HG03378 (cell line): Measurements from ENCODE around the gene BATF.

Experiments
- ATAC-seq: cut with Tn5 transposase; IDR thresholded peaks from one replicate; pipeline ENCODE4 v1.9.1; 2021; ENCODE audit warnings: mild to moderate bottlenecking, moderate library complexity; ENCODE audit not compliant: unreplicated experiment

The BATF gene

DNA sequence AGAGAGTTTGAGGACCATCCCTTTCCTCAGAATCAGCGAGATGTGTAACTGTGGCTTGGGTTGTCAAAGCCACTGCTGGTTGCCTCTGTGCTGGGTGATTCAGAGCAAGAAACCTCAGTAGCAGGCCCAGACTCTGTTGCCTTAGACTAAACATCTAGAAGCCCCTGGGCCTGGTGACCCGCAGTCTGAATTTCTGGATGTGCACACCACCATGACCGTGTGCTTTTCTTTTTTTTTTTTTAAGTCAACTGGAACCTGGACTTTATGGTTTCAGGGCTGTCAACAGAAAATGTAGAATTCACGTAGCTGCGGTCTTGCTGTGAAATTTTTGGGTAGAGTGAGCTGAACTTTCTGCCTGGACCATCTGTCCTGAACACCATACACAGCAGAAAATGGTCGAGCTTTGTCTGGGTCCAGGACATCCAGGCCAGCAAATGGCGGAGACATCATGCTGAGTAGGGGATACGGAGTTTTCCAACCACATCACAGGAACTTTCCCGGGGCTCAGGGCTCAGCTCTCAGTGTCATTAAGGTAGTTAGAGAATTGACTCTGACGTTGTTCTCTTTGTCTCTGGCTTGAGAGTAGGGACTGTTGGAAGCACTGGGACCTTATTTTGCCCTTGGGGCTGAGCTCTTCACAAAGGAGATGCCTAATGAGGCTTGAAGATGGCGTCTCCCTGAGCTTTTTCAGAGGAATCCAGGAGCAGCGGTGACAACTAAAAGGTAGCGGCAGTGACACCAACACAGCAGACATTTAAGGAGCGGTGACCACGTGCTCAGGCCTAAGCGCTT lies 23.0 kb upstream of the BATF start:
- peak; percentile 60 for ATAC-seq

DNA sequence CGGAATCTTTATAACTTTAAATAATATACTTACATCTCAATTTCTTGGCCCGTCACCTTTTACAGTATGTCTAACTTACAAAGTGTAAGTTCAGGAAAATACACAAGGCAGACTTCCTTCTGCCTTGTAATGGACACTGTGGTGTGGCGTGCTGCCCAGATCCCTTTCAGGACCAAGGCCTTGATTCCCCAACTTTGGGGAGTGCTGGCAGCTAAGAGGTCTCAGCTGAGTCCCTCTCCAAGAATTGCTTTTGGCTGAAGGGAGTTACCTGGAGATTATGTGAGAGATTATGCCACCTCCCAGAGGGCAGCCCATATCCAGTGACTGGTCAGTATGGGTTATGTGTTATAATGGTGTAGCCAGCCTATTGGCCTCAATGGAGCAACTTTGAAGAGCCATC lies 21.2 kb upstream of the BATF start:
- ATAC-seq: no peak

DNA sequence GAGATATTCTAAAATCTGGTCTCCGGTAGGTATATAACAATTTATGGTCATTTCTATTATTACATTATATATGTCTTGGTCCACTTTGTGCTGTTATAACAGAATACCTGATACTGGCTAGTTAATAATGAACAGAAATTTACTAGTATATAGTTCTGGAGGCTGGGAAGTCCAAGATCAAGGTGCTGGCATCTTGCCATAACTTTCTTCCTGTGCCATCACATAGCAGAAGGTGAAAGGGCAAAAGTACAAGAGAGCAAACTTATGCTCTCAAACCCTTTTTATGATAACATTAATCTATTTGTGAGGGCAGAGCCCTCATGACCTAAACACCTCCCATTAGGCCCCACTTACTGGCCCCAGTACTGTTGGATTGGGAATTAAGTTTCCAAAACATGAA lies 17.9 kb upstream of the BATF start:
- ATAC-seq: no peak

DNA sequence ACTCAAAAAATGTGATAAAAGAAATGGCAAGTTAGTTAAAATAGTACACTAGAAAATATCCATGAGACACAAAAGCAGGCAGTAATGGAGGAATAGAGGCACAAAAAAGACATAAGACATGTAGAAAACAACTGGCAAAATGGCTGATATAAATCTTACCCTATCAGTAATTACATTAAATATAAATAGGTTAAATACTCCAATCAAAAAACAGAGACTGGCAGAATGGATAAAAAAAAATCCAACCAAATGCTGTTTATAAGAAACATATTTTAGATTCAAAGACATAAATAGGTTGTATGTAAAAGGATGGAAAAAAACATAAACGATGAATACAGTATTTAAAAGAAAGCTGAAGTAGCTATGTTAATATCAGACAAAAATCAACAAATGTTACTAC lies 15.3 kb upstream of the BATF start:
- ATAC-seq: no peak

DNA sequence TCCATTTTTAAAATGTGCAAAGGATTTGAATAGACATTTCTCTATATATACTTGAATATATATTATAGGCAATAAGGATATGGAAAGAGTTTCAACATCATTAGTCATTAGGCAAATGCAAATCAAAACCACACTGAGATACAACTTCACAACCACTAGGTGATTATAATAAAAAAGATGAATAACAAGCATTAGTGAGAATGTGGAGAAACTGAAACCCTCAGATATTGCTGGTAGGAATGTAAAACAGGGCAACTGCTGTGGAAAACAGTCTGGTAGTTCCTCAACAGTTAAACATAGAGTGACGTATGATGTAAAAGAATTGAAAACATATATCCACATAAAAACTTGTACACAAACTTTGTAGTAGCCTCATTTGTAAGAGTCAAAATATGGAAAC lies 11.7 kb upstream of the BATF start:
- no peak for ATAC-seq

DNA sequence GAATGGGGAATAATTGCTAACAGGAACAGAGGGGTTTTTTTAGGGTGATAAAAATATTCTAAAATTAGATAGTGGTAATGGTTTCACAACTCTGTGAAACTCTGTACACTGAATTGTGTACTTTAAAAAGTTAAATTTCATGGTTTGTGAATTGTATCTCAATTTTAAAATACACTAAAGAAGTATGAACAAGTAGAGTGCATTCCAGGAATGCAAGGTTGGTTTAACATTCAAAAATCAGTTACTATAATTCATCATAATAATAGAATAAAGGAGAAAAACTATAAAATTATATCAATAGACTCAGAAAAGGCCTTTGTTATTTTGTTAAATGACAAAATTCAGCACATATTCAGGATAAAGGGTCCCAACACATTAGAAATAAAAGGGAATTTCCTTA lies 11.1 kb upstream of the BATF start:
- no peak for ATAC-seq

DNA sequence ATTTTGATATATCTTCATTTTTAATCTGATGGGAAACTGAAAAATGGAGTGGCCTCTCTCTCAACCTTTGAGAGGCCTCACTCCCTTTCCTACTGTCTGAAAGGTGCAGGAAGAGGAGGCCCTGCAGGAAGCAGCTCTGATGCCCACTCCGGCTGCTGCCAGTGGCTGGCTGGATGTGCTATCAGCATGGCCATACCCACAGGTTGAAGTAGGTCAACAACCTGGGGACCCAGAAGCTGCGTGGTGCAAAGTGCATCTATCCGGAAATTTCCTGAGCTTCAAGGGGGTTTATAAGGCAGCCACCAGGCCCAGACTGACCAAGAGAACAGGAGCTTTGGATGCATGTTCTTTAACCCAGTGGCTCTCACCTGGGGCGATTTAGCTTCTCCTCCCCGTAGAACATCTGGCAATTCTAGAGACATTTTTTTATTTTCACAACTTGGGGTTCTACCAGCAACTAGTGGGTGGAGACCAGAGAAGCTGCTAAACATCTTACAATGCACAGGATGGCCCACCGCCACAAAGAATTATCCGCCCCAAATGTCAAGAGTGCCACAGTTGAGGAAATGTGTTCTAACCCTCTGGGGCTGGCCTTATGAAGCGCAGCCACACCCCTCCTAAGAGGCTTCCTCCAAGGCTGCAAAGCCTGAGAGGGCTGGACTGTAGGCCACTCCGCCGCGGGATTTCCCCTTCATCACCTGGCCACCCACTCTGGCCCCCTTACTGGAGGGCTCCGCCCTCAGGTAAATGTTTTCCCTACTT lies 8.2 kb upstream of the BATF start:
- ATAC-seq: peak; percentile 21

DNA sequence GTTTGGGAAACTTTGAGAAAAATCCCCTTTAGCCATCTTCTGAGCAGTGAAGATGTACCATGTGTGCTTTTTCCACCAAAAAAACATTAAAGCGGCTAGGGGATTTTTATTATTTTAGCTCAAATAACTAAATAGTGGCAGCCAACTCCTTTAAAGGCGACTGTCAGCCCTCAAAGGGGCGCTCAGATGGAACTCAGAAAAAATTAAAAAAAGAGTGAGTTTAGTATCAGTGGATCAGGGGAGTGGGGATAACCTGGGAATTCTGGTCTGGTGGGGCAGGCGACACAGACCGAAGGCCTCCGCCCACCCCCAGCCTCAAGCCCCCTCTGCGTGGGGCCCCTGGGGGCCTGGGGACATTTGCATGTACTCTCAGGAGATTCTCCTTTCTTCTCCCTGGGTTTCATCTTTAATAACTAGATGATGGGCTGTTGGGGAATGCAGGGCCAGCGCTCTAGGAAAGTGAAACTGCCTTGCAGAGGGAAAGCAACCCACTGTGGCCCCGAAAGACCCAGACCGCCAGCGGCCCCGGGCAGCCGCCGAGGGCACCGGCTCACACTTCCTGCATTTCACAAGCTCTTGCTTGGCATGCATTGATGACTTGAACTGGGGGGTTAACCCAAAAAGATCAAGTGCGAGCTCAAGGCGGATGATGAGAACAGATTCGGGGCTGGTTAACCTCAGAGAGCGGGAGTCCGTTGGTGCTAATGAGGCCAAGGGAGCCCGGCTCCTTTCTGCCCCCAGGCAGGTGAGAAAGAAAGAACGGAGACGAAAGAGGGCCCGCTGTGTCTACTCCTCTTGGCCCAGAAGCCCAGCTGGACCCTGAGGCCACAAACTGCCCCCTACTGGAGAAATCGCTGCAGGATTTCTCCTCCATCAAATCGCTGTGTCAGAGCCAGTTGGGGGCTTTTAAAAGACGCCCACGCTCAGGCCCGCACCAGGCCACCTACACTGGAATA lies 7.3 kb upstream of the BATF start:
- peak; percentile 35 for ATAC-seq

DNA sequence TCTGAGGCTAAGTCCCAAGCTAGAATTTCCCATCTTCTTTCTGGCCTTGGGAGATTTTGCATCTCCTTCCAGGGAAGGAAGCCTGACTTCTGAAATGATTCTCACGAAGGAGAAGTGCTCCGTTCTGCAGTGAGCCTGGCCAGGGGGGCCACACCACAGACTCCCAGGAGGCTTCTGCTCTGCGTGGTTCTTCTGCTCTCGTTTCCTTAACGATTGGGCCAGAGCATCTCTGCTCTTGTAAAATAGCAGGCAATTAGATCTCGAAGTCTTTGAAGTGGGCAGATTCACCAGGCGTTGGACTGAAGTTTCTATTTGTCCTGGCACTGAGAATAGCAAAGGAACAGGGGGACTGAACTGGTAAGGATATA lies 6.7 kb upstream of the BATF start:
- peak; percentile 41 for ATAC-seq

DNA sequence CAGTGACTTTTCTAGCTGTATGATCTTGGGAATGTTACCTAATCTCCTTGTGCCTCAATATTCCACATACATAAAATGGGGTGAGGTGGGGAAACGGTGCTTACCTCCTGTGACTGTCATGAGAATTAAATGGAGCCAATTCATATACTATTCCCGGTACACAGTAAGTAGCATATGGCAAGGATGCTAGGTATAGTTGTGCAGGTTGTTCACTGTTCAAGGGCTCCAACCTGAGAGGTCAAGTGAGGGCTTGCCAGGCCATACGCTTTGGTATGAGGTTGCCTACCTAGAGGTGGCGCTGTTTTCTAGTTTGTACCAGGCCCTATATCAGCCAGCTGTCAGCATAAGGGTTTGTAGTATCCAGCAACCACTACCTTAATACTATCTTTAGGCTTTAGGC lies 3.6 kb upstream of the BATF start:
- ATAC-seq: no peak

DNA sequence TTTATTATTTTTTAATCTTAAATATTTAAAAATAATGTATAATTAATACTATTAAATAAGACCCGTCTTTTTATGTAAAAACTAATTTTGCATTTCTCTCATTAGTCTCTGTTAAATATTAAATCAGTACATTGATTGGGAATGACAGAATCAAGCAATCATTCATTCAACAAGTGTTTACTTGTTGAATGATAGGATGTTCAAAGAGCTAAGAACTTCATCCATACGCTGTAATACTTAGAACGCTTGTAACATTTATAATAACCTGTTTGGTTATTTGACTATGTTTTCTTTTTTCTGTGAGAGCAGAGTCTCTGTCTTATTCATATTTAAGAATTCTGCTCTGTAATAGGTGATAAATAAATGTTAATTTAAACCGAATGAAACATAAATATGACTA lies 2.9 kb upstream of the BATF start:
- ATAC-seq: no peak

DNA sequence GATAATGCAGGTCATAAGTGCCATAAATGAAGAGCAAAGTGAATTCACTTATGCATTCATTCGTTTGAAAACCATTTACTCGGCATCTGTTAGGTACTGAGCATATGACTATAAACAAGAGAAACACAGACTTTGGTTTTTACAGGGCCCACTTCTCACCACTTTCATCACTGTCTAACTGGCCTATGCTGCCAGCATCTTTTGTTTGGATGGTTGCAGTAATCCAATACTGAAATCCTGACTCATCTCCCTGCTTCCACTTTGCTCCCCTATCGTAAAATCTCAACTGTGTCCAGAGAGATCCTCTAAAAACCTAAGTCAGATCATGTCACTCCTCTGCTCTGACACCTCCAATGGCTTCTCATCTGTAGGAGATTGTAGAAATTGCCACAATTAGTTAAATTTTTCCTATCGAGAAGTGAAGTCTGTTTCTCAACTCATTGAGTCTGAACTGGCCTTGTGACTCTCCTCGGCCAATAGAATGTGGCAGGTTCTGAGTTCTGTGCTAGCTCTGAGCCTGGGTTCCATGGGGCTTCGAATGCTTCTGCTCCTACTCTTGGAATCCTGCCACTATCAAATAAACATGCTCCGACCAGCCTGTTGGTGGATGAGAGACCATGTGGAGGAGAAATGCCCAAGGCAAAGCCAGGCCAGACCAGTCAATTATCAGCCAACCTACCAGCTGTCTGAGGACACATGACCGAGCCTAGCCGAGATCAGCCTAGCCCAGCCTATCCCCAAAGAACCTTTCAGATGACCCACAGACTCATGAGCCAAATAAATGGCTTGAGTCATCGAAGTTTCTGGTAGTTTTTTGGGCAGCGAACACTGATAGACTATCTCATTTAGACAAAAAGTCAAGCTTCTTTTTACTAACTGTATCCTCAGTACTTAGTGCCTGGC lies 2.2 kb upstream of the BATF start:
- ATAC-seq: no peak

DNA sequence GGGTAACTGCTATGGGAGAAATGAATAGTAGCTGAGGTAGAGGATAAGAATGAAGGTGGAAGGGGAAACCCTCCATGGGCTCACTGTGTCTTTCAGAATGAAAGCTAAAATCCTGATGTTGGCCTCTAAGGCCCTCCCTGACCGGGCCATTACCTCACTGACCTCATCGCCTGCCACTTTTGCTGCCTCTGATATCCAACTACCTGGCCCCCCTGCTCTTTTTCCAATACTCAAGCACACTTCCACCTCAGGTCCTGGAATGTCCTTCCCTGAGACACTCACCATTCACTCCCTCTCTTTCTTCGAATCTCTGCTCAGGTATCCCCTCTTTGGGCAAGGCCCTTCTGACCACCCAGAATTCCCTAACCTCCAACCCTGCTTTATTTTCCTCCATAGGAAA lies 1.4 kb upstream of the BATF start:
- no peak for ATAC-seq

DNA sequence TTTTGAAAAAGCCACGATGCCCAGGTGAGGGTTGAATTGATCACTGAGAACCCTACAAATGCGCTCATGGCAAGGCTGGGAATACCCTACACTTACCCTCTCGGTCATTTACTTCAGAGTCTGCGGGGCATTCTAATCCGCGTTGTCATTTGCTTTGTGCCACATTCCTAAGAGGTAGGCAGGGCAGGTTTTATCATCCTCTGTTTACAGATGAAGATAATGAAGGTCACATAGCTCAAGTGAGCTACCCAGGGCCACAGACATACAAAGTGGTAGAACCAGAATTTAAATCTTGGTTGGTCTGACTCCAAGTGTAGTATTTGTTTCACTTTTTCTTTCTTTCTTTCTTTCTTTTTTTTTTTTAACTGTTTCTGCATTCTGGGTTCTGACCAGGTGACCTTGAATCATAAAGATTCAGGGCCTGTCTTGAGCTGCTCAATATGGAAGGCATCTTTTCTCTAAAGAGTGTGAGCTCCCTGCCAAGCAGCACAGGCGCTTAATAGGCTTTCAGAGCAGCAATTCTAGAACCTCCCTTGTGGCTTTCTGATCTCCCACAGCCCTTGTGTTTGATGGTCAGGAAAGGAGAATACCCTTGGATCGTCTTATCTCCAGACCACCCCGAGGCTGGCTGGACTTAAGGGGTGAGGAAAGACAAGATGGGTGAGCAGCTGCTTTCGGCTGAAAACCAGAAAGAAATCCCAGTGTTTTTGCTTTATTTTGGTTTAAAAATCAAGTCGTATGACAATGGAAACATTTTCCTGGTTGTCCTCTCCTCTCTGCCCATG lies 662 bp upstream of the BATF start:
- ATAC-seq: no peak

DNA sequence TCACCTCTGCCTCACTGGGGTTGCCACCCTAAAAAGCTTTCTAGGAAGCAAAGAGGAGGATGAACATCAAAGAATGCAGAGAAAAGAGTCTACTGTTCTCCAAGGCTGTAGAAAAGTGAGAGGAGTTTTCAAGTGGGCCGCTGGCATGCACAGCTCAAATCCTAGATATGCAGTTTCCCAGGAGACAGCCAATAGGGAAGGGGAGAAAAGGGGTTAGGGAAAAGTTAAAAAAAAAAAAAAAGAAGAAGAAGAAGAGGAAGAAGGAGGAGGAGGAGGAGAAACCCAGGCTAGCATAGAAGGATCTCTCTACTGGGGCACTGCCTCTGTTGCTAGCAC lies 682 bp downstream of the BATF start:
- ATAC-seq: no peak

DNA sequence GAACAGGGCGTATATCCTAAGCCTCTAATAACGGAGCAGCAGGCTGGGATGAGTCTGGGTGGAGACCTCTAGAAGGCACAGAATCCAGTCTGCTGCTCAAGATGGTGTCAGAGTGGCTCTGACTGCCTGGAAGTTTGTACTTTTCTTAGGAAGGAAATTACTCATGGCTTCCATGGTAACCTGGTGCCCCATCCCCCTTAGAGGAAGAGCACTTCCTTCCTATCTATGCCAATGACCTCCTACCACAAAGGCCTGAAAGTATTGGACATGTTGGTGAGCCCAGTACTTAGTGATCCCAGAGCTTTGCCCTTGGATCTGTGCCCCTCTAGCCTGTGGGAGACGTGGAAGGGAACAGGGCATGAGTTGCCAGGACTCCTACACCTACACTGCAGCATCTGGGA lies 1.5 kb downstream of the BATF start:
- no peak for ATAC-seq

DNA sequence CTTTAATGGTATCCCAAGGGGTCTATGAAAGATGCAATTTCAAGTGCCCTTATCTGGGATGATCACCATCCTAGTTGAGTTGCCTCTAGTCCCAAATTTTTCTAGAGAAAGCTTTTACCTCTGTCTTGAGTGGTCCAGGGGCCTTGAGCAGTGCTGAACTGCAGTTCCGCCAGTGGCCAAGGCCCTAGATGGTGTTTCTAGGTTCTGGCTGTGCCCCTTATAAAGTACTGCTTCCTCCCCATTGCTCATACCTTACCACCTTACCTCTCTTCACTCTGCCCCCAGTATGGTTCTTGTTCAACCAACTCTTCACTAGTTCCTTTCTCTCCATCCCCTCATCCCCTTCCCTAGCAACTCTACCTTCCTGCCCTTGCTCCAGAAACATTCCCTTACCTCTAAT lies 3.7 kb downstream of the BATF start:
- ATAC-seq: no peak

DNA sequence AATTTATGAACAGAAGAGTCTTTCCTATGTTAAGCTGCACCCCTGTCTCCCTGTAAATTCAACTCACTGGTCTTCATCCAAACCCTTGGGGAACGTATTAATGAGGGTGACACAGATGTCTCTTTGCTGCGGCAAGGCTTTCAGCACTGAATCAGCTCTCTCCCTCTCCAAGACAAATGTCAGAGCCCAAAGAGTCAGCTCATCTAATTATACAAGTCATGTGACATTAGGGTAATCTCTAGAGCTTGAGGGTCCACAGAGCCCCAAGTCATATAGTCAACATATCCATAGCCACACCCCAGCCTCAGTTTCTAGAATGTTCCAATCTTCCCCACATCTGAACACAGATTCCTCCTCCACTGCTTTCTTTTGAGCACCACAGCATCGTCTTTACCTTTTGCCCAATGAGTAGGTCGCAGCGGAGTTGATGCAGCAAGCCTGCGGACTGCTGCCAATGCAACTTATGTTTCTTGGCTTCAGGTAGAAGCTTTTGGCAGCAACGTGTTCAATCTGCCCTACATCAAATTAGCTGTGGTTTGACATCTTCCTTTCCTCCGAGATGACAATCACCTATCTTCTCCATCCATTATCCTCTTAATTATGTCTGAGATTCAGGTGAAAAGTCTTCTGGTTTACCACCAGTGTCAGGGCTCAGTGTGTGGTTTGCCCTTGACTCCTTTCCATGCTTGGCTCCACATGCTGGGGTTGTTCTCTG lies 5.3 kb downstream of the BATF start:
- ATAC-seq: no peak

DNA sequence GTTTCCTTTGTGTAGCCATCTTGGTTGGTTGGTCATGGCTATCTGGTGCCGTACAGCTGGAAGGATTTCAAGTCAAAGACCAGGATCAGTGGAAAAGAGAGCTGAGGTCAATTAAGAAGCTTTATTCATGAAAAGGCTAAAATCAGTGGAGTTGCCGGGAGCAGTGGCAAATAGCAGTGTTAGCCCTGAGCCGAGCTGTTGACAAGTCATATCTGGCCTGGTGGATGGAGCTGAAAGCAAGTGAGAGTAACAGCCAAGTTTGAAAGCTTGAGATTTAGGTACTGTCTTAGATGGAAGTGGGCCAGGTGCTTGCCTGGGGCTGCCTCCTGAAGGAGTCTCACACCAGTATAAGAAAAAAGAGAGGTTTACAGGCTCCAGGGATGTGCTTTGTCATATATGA lies 9.0 kb downstream of the BATF start:
- no peak for ATAC-seq
